Stimulated activated CD4-positive, alpha-beta T cell treated with anti-CD3 and anti-CD28 coated beads, Interleukin-2, amount 100 ng/mL, for 4 hours (primary cell): ENCODE results near the gene ABCA4.
A peak's percentile ranks its signal among the peaks of the same experiment; 100 is the strongest.

Experiments
- DNase-seq: peaks from one replicate; pipeline ENCODE4 v3.0.0-alpha.2; 2020; ENCODE audit warnings: low read depth

Gene ABCA4

DNA sequence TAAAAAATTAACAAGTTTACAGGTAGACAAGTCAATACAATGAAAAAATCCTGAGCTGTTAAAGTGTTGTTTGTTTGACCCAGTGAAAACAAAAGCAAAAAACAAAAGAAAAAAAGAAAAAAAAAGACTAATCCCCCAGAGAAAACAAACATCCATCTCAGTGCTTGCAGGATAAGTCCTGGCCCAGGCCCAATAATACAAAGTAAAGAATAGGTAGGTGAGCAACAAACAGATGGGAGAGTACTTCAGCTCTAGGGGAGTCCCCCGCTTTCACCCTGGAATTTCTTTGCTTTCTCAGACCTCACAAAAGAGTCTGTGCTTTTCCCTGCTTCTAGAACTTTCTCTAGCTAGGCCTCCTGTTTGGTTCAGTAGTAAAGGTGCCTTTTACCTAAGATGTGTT, 70.3 kb downstream of the ABCA4 start:
- no peak for DNase-seq

DNA sequence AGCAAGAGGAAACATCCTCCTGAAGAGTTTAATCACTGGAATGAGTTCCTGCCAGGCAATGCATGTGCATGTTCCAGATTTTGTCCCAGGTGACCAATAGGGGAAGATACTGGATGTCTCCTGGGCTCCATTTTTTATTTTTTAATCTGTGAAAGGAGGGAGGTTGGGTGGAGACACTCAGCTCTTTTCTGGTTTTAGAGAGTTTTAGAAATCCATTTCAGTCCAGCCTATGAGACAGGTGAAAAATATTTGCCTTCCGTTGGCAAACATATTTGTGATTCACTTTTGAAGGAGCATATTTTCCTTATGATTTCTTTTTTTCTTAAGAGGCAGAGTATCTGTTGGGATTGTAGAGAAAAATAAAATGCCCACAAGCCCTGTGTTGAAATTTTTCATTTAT, 70.7 kb downstream of the ABCA4 start:
- DNase-seq = no peak

DNA sequence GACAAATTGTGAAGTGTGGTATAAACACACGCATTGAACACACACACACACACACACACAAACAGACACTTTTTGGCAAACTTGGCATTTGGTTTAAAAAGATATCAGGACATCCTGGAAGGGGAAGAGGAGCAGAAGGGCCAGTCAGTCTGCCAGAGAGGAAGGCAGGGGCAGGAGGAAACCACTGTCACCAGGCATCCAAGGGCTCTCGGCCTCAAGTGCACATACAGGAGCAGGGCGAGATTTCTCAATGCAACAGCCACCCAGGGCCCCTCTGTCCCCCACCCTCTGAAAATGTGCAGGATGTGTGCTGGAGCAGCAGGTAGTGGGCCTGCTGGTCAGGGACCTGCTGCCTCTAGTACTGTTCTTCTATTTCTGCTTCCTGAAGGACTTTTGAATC, 71.2 kb downstream of the ABCA4 start:
- DNase-seq = no peak

- no peak for DNase-seq
Measured at GRCh38 chr1:94048413-94049164, 72.4 kb downstream of the ABCA4 start.

GRCh38 chr1:94047949-94048348, 73.0 kb downstream of the ABCA4 start:
- DNase-seq = no peak

DNA sequence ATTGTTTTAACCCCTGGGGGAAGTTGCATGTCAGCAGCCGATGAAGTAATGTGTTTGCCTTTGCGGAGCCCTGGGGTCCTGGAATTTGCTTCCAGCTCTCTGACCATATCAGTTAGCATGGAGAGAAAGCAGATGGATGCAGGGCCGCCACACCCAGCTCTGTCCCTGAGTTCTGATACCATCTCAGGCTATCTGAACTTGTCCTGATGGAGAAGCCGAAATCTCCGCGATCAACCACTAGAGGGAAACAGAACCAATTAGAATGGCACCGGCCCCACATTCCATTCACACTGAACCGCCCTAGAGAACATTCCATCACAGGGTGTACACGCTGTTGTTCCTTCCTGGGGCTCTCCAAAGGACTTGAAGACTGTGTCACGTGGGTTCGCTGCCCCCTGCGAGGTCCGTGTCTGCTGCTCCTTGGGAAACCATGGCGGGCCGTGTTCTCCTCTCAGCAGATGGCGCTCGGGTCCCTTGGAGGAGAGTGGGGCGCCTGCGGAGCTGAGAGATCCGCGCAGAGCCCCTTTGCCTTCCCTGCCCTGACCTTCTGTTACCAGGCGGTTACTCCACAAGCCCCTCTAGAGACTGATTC, 75.4 kb downstream of the ABCA4 start:
- DNase-seq = peak; percentile 9

DNA sequence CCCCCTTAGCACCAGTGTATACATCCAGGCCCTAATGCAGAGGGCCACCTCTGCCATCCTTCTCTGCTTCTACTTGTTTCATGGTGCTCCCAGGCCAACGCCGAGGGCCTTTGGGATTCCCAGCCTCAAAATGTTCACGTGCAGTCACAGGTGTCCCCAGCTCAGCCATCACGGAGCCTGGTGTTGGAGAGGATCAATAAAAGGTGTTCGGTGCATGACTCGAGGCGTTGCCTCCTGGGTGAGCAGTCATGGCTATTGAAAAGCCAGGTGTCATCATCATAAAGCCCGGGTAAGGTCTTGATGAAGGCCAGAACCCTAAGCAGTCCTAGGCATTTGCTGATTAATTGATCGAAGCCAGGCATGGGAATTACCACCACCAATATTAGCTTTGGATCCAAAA, 76.1 kb downstream of the ABCA4 start:
- no peak for DNase-seq

GRCh38 chr1:94044290-94044790, 76.6 kb downstream of the ABCA4 start:
- no peak for DNase-seq

- DNase-seq = no peak
Measured at GRCh38 chr1:94043738-94044289, 77.1 kb downstream of the ABCA4 start.

- DNase-seq = no peak
Measured at GRCh38 chr1:94042388-94042787, 78.6 kb downstream of the ABCA4 start.

DNA sequence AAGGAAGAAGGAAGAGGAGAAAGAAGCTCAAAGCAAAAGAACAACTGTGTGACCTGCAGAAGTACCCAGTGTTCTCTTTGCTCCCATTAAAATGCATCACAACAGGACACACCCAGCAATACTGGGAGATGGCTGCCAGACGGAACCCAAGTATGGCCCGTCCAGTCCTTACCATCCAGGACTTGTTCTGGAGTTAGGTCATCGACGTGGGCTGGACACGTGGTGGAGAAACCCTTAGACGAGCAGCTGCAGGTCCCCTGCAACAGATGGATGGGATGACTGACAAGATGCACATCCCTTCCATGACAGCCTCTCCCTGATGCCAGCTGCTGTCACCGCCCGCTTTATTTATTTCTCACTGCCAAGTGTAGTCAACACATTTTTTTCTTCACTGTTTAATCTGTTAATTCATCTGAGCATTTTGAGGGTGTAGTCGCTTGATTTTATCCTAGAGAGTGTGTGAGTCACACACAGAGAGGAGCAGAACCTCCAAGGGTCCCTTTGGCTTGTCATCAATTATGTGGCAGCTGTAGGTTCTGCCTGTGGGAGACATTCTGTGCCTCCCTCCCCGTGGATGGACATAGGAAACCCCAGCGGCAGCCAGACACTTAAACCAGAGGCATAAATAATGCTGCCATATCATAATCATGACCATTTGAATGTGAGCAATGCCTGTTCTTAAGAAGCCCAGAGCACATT, 80.9 kb downstream of the ABCA4 start:
- no peak for DNase-seq

GRCh38 chr1:94039514-94039870, 81.5 kb downstream of the ABCA4 start:
- peak; percentile 24 for DNase-seq

- no peak for DNase-seq
Measured at GRCh38 chr1:94038511-94038910, 82.4 kb downstream of the ABCA4 start.

DNA sequence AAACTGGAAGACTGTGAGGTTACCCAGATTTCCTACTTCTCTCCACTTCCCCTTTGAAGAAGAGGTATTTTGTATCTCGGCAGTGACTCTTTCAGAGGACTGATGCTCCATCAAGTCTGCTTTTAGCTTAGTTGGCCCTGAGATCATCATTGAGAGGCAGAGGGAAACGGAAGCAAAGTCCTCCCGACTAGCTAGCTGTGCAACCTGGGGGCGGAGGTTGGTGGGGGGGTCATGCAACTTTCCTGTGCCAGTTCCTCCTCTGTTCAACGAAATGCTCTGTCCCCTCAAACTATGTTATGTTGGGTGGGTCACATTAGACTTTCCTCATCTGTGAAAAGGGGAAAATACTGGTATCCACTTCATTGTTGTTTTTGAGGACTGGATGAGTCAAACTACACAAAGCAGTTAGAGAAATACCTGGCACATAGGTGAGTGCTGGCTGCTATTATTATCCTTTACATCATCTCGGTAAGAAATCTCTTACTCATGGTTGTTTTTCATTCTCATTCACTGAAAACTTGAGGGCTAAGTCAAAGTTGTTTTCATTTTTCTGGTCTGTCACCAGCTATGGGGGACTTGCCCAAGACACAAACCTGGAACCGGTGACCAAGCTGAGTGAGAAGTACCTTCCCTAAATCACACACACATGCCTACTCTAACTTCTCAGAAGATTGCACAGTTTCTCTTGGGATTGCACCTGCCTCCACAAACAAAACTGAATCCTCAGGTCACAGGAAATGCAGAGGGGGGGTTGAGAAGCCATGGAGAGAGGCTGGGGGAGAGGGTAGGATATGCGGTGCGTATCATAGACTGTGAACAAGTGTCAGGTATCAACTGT, 83.3 kb downstream of the ABCA4 start:
- no peak for DNase-seq

GRCh38 chr1:94036730-94037129, 84.2 kb downstream of the ABCA4 start:
- no peak for DNase-seq

GRCh38 chr1:94033849-94034248, 87.1 kb downstream of the ABCA4 start:
- no peak for DNase-seq

GRCh38 chr1:94032637-94033036, 88.3 kb downstream of the ABCA4 start:
- no peak for DNase-seq

DNA sequence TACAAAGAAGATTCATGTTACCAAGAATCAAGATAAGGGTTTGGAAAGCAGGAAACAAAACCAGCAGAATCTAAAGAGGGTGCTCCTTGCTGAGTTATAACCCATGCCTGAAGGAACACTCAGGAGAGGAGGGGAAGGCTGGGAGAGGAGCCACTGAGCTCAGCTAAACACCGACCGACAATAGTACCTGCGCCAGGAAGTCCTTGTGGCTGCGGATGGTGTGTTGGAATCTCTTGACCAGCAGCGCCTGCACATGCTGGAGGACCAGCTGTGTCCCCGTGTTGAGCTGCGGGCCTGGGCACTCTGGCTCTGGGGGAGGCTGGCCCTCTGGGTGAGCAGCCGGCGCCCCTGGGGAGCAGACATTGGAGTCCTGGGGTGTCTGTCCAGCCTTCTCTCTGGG, 89.4 kb downstream of the ABCA4 start:
- DNase-seq = no peak

DNA sequence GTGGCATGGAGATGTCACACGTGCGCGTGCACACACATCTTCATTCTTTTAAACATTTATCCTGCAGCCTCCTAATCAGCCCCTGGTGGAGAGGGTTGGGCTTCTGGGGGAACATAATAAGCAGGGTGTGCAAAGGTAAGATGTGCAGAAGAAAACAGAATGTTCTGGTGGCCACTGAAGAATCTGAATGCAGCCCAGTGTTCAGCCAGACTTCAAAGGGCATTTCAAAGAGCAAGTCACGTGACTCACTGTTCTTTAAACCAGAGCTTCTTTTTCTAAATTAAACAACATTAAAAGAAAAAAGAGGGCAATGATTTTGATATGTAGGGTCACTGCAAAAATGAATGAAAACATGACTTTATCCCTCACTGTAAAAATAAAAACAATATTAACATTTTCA, 89.8 kb downstream of the ABCA4 start:
- no peak for DNase-seq

- DNase-seq = no peak
Measured at GRCh38 chr1:94029130-94029993, 91.6 kb downstream of the ABCA4 start.
